Measurements from ENCODE around the gene LTF. TPM values are rescaled to one million over a fixed set of nuclear protein-coding genes. Genes with fewer than 3 reads are reported as not detected.

LTF gene
- total RNA-seq, 2 experiments from 2014 or later = not detected

- no peak overlapping the region for H3K27ac Mint-ChIP-seq
- no peak overlapping the region for H3K27ac ChIP-seq (ENCODE audit: low read depth in 1 of 2, low read length in 2 of 2)
- TF ChIP-seq CTCF (IDR thresholded peaks at IDR 0.05) = no peak
- POLR2A ChIA-PET = no interaction called here
- H3K4me3 ChIP-seq (ENCODE audit: low read length) = no peak overlapping the region
- H3K36me3 ChIP-seq (ENCODE audit: insufficient read depth, low read length) = no peaks in the 10 kb centered on the region
- no peaks in the 10 kb centered on the region for H3K4me1 ChIP-seq (ENCODE audit: insufficient read depth, low read length)
- DNase-seq (no peak), ATAC-seq (ENCODE audit: poor library complexity) (no peak)
- no peak overlapping the region for H3K4me3 Mint-ChIP-seq
- H3K9me3 ChIP-seq (ENCODE audit: control insufficient read depth in 1 of 2, insufficient read depth in 1 of 2, low read length in 2 of 2) = no peaks in the 10 kb centered on the region
- CTCF ChIA-PET = no interaction called here
- H3K36me3 Mint-ChIP-seq (ENCODE audit: low read depth) = no peaks in the 10 kb centered on the region
- intact Hi-C loops (cut with DNase I, micrococcal nuclease) = no loop called here
- H3K27me3 ChIP-seq (ENCODE audit: control insufficient read depth in 1 of 2, insufficient read depth in 2 of 2, low read length in 2 of 2) = no peaks in the 10 kb centered on the region
- no peaks in the 10 kb centered on the region for H3K9me3 Mint-ChIP-seq
- H3K4me1 Mint-ChIP-seq (ENCODE audit: low read depth) = no peaks in the 10 kb centered on the region
- no peaks in the 10 kb centered on the region for H3K27me3 Mint-ChIP-seq
Observed at GRCh38 chr3:46420931-46421330, 43.8 kb downstream of the LTF start.

- CTCF ChIA-PET = no interaction called here
Observed at GRCh38 chr3:46419816-46420215, 44.9 kb downstream of the LTF start.

GRCh38 chr3:46417841-46418611 lies 46.7 kb downstream of the LTF start:
- no peak for TF ChIP-seq CTCF (IDR thresholded peaks at IDR 0.05)
- H3K27ac Mint-ChIP-seq = no peak overlapping the region
- intact Hi-C loops (cut with DNase I, micrococcal nuclease) = no loop called here
- no peak overlapping the region for H3K27ac ChIP-seq (ENCODE audit: low read depth in 1 of 2, low read length in 2 of 2)
- no peaks in the 10 kb centered on the region for H3K9me3 Mint-ChIP-seq
- H3K36me3 Mint-ChIP-seq (ENCODE audit: low read depth) = no peaks in the 10 kb centered on the region
- no peaks in the 10 kb centered on the region for H3K27me3 Mint-ChIP-seq
- ATAC-seq (ENCODE audit: poor library complexity) (no peak), DNase-seq (no peak)
- H3K4me3 ChIP-seq (ENCODE audit: low read length) = no peak overlapping the region
- H3K27me3 ChIP-seq (ENCODE audit: control insufficient read depth in 1 of 2, insufficient read depth in 2 of 2, low read length in 2 of 2) = no peaks in the 10 kb centered on the region
- no peaks in the 10 kb centered on the region for H3K4me1 Mint-ChIP-seq (ENCODE audit: low read depth)
- no peak overlapping the region for H3K4me3 Mint-ChIP-seq
- no peaks in the 10 kb centered on the region for H3K9me3 ChIP-seq (ENCODE audit: control insufficient read depth in 1 of 2, insufficient read depth in 1 of 2, low read length in 2 of 2)
- H3K4me1 ChIP-seq (ENCODE audit: insufficient read depth, low read length) = no peaks in the 10 kb centered on the region
- H3K36me3 ChIP-seq (ENCODE audit: insufficient read depth, low read length) = no peaks in the 10 kb centered on the region
- ChIA-PET POLR2A (no interaction called here), CTCF (no interaction called here)

More at GRCh38 chr3:46419816-46420215, 44.9 kb downstream of the LTF start:
- no peak overlapping the region for H3K4me3 Mint-ChIP-seq
- H3K4me1 ChIP-seq (ENCODE audit: insufficient read depth, low read length) = no peaks in the 10 kb centered on the region
- no peaks in the 10 kb centered on the region for H3K36me3 ChIP-seq (ENCODE audit: insufficient read depth, low read length)
- ATAC-seq (ENCODE audit: poor library complexity) (no peak), DNase-seq (no peak)
- H3K9me3 ChIP-seq (ENCODE audit: control insufficient read depth in 1 of 2, insufficient read depth in 1 of 2, low read length in 2 of 2) = no peaks in the 10 kb centered on the region
- H3K27ac ChIP-seq (ENCODE audit: low read depth in 1 of 2, low read length in 2 of 2) = no peak overlapping the region
- no peaks in the 10 kb centered on the region for H3K27me3 Mint-ChIP-seq
- no peak overlapping the region for H3K4me3 ChIP-seq (ENCODE audit: low read length)
- no peaks in the 10 kb centered on the region for H3K4me1 Mint-ChIP-seq (ENCODE audit: low read depth)
- no peak overlapping the region for H3K27ac Mint-ChIP-seq
- H3K27me3 ChIP-seq (ENCODE audit: control insufficient read depth in 1 of 2, insufficient read depth in 2 of 2, low read length in 2 of 2) = no peaks in the 10 kb centered on the region
- H3K9me3 Mint-ChIP-seq = no peaks in the 10 kb centered on the region
- POLR2A ChIA-PET = no interaction called here
- no peaks in the 10 kb centered on the region for H3K36me3 Mint-ChIP-seq (ENCODE audit: low read depth)
- intact Hi-C loops (cut with DNase I, micrococcal nuclease) = no loop called here
- TF ChIP-seq CTCF (IDR thresholded peaks at IDR 0.05) = no peak
